ENCODE results near the gene ATG4A. TPM values are rescaled to one million over a fixed set of nuclear protein-coding genes. Genes with fewer than 3 reads are reported as not detected.

Gene ATG4A, protein sequence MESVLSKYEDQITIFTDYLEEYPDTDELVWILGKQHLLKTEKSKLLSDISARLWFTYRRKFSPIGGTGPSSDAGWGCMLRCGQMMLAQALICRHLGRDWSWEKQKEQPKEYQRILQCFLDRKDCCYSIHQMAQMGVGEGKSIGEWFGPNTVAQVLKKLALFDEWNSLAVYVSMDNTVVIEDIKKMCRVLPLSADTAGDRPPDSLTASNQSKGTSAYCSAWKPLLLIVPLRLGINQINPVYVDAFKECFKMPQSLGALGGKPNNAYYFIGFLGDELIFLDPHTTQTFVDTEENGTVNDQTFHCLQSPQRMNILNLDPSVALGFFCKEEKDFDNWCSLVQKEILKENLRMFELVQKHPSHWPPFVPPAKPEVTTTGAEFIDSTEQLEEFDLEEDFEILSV
- 11.7 TPM for total RNA-seq (ENCODE audit: unreplicated experiment)
- long read RNA-seq, transcript ATG4A-203 (13 exons, 2,315 nt), result major isoform, 5 of 13 reads
- long read RNA-seq, partial matches to known transcripts, result 1 of 13 reads
- long read RNA-seq, other reads (novel, unspliced or antisense), result 5 of 13 reads

DNA sequence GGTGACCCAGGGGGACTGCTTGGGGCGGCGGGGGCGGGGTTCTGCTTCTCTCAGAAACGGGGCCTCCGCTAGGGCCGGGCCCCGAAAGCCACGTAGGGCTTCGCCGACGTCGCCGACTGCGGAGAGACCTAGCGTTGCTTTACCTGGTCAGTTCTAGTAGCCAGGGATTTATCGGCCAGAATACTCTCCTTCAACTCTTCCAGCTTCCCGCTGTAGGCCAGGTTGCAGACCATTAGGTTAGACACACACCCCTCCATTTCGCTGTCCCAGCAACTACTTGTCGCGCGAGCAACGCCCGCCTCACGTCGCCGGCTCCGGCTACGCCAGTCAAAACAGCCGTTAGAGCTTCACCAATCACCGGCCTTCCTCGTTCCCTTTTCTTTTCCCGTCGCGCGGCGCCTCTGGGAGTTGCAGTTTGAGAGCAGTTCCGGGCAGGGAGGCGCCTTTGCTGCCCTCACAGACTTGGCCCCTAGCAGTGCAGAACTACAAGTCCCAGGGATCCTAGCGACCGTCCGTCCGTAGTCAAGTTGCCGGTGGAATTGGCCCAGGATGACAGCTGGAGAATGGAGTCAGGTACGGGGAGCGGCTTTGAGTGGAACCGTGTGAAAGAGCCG, at the start of gene ATG4A, which contains the start of gene PSMD10:
ATG4A (plus strand) TSS at position 515 of the 614 bp plus-strand sequence; CDS start at position 564, 49 bp downstream.
PSMD10 (minus strand) TSS at position 279 of the 614 bp plus-strand sequence; CDS start at position 257, 22 bp downstream.
- peak; percentile 87 for DNase-seq
- H3K27ac Mint-ChIP-seq (ENCODE audit: unreplicated experiment), result no peak within 1 kb of the TSS
- peaks cover 2% of the 10 kb centered on the region for H3K27me3 Mint-ChIP-seq (ENCODE audit: unreplicated experiment)
- H3K9me3 Mint-ChIP-seq (ENCODE audit: unreplicated experiment), result no peaks in the 10 kb centered on the region
- TF ChIP-seq, protein P1, sequence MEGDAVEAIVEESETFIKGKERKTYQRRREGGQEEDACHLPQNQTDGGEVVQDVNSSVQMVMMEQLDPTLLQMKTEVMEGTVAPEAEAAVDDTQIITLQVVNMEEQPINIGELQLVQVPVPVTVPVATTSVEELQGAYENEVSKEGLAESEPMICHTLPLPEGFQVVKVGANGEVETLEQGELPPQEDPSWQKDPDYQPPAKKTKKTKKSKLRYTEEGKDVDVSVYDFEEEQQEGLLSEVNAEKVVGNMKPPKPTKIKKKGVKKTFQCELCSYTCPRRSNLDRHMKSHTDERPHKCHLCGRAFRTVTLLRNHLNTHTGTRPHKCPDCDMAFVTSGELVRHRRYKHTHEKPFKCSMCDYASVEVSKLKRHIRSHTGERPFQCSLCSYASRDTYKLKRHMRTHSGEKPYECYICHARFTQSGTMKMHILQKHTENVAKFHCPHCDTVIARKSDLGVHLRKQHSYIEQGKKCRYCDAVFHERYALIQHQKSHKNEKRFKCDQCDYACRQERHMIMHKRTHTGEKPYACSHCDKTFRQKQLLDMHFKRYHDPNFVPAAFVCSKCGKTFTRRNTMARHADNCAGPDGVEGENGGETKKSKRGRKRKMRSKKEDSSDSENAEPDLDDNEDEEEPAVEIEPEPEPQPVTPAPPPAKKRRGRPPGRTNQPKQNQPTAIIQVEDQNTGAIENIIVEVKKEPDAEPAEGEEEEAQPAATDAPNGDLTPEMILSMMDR (IDR thresholded peaks at IDR 0.05; ENCODE audit: partially characterized antibody, unreplicated experiment), result no peak
- H3K4me3 Mint-ChIP-seq (ENCODE audit: unreplicated experiment), result no peak within 1 kb of the TSS
- no peaks in the 10 kb centered on the region for H3K4me1 Mint-ChIP-seq (ENCODE audit: low read depth, unreplicated experiment)
- H3K36me3 Mint-ChIP-seq (ENCODE audit: unreplicated experiment), result no peaks in the 10 kb centered on the region

DNA sequence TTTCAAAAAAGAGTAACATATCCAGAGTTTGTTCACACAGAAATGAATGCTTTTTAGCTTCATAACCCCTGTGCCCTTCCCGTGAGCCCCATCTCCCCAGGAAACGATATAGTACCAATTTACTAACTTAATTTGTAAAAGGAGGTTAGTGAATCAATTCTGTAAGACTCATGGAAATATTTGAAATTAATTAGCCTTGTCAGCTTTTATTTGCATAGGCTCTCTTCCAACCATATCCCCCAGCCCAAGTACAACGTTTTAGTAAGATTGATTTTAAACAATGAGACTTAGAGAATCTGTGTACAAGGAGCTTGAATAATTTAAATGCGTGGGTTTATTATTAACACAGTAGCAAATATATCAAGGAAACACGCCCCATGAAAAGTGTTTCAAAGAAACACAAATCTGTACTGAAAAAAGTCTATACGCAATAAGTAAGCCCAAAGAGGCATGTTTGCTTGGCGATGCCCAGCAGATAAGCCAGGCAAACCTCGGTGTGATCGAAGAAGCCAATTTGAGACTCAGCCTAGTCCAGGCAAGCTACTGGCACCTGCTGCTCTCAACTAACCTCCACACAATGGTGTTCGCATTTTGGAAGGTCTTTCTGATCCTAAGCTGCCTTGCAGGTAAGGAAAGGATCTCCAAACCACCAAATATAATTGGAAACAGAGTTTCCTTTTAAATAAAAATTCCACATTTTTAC, 46.9 kb upstream of the ATG4A start, which contains the start of gene VSIG1:
VSIG1 (plus strand) TSS at position 512 of the 703 bp plus-strand sequence; CDS start at position 578, 66 bp downstream.
- no peaks in the 10 kb centered on the region for H3K4me1 Mint-ChIP-seq (ENCODE audit: low read depth, unreplicated experiment)
- no peaks in the 10 kb centered on the region for H3K36me3 Mint-ChIP-seq (ENCODE audit: unreplicated experiment)
- TF ChIP-seq, protein P1 (IDR thresholded peaks at IDR 0.05; ENCODE audit: partially characterized antibody, unreplicated experiment), result no peak
- H3K27ac Mint-ChIP-seq (ENCODE audit: unreplicated experiment), result no peak within 1 kb of the TSS
- H3K4me3 Mint-ChIP-seq (ENCODE audit: unreplicated experiment), result no peak within 1 kb of the TSS
- H3K9me3 Mint-ChIP-seq (ENCODE audit: unreplicated experiment), result no peaks in the 10 kb centered on the region
- H3K27me3 Mint-ChIP-seq (ENCODE audit: unreplicated experiment), result no peaks in the 10 kb centered on the region
- DNase-seq, result no peak

DNA sequence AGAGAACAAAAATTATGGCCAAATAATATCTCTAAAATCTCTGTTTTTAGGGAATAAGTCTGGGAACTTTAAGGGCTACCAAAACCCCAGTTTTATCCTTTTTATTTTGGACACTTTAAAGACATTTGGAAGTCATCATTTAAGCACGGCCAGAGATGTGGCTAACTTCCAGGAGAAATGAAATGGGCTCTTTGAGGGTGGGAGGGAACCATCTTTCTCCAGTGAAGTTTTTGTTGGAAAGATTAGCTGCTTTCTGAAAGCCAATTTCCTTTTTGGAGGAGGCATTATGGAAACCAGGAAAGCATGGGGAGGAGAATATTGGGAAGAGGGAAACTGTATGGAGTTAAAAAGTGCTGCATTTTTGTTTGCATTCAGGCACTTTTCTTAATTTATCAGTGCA, 41.9 kb upstream of the ATG4A start:
- Mint-ChIP-seq H3K27ac (ENCODE audit: unreplicated experiment) (no peak overlapping the region), H3K4me1 (ENCODE audit: low read depth, unreplicated experiment) (no peaks in the 10 kb centered on the region)
- DNase-seq, result no peak

DNA sequence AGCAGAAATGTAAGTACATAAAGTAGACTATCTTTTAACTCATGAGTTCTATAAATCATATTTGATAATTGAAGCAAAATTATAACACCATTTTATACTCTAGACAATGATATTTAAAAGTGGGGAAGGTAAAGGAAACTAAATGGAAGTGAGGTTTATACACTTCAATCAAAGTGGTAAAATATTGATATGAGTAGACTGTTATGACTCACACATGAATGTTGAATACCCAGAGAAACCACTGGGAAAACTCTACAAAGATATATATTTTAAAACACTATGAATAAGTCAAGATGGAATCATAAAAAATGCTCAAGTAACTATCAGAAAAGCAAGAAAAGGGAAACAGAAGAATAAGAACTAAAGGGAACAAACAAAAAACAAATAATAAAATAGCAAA, 38.4 kb upstream of the ATG4A start:
- no peak overlapping the region for H3K4me3 Mint-ChIP-seq (ENCODE audit: unreplicated experiment)
- no peaks in the 10 kb centered on the region for H3K27me3 Mint-ChIP-seq (ENCODE audit: unreplicated experiment)
- no peaks in the 10 kb centered on the region for H3K4me1 Mint-ChIP-seq (ENCODE audit: low read depth, unreplicated experiment)
- no peaks in the 10 kb centered on the region for H3K9me3 Mint-ChIP-seq (ENCODE audit: unreplicated experiment)
- TF ChIP-seq, protein P1 (IDR thresholded peaks at IDR 0.05; ENCODE audit: partially characterized antibody, unreplicated experiment), result no peak
- no peak overlapping the region for H3K27ac Mint-ChIP-seq (ENCODE audit: unreplicated experiment)
- no peaks in the 10 kb centered on the region for H3K36me3 Mint-ChIP-seq (ENCODE audit: unreplicated experiment)
- DNase-seq, result no peak

More for the DNA sequence above, 41.9 kb upstream of the ATG4A start:
- Mint-ChIP-seq H3K4me3 (ENCODE audit: unreplicated experiment) (no peak overlapping the region), H3K27me3 (ENCODE audit: unreplicated experiment) (no peaks in the 10 kb centered on the region), H3K36me3 (ENCODE audit: unreplicated experiment) (no peaks in the 10 kb centered on the region), H3K9me3 (ENCODE audit: unreplicated experiment) (no peaks in the 10 kb centered on the region)
- TF ChIP-seq, protein P1 (IDR thresholded peaks at IDR 0.05; ENCODE audit: partially characterized antibody, unreplicated experiment), result no peak

Data from glutamatergic neuron (in vitro differentiated cells).